Daoy (cell line): Measurements from ENCODE around the gene KCNIP1. TPM values are rescaled to one million over a fixed set of nuclear protein-coding genes. Genes with fewer than 3 reads are reported as not detected.
A peak's percentile ranks its signal among the peaks of the same experiment; 100 is the strongest.

Source experiments
- DNase-seq: peaks from one replicate; pipeline ENCODE4 v3.0.0-alpha.2; 2015; ENCODE audit warnings: low read depth
- total RNA-seq: library from RNA; depleted of rRNA; stranded (reverse); fragments of >200 nt; shearing (Covaris generic); gene quantifications from 2 replicates; pipeline ENCODE4 v1.2.3, GENCODE V29; 2014; rRNA removed

The KCNIP1 gene
- 1.9 and 3.9 TPM in 2 replicates for total RNA-seq

- DNase-seq: peak; percentile 30
Measured at GRCh38 chr5:170503990-170504596, at the start of gene KCNIP1. Gene KCNIP1 (plus strand): TSS chr5:170504020.

- DNase-seq: no peak
Measured at GRCh38 chr5:170463426-170463825, 40.4 kb upstream of the KCNIP1 start.

- no peak for DNase-seq
Measured at GRCh38 chr5:170464280-170465127, 39.3 kb upstream of the KCNIP1 start.

DNA sequence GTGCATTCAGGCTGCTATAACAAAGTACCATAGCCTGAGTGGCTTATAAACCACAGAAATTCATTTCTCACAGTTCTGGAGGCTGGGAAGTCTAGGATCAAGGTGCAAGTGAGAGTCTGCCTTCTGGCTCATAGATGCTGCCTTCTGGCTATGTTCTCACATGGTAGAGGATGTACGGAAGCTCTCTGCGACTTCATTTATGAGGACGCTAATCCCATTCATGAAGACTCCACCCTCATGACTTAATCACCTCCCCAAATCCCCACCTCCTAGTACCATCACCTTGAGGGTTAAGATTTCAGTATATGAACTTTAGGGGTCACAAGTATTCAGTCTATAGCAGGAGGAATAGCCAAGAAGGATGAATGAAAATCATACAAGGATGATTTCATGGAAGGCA, 37.3 kb upstream of the KCNIP1 start:
- DNase-seq: no peak

- peak; percentile 89 for DNase-seq
Measured at GRCh38 chr5:170466988-170467707, 36.7 kb upstream of the KCNIP1 start.

- DNase-seq: no peak
Measured at GRCh38 chr5:170468633-170469285, 35.1 kb upstream of the KCNIP1 start.

DNA sequence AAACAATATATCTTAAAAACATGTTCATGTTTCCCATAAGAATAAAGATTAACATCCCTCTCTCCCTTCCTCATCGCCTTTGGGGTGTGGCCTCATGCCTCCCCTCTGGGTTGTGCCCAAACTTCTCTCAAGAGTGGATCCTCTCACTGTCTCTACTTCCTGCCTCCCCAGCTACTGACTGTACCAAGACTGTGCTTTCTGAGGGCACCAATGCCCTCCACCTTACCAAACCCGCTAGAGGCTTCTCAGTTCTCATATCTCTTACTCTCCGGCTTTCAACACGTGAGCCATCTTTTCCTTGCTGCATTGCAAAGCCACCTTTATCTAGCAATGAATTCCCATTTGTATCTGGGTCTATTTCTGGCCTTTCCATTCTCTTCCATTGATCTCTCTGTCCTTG, 34.4 kb upstream of the KCNIP1 start:
- no peak for DNase-seq

- no peak for DNase-seq
Measured at GRCh38 chr5:170470275-170470674, 33.5 kb upstream of the KCNIP1 start.

- DNase-seq: no peak
Measured at GRCh38 chr5:170470808-170471404, 32.9 kb upstream of the KCNIP1 start.

DNA sequence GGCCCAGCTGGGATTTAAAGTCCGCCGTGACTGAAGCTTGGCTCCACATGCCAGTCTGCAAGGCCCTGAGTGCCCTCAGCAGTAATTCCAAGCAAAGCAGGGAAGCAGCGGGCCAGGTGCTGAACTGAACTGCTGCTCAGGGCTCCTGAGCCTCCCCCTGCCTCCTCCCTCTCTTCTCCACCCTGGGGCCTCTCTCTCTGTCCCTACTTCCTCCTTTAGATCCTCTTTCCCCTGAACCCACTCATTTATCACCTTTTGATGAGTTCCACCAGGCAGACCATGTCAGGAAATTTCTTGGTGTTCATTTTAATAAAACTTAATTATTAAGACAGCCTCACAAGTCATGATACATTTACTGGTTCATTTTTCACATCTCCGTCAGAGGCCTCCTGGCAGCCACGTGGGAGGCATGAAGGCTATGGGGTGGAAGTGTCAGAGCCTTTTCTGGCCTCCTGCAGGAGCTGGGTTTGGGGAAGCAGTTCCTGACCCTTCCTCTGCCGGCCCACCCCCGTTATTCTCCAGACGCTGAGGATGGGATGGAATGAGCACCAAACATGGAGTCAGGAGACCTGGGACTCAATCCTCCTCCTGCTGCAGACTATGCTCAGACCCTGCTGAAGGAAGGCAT, 32.2 kb upstream of the KCNIP1 start:
- DNase-seq: no peak

DNA sequence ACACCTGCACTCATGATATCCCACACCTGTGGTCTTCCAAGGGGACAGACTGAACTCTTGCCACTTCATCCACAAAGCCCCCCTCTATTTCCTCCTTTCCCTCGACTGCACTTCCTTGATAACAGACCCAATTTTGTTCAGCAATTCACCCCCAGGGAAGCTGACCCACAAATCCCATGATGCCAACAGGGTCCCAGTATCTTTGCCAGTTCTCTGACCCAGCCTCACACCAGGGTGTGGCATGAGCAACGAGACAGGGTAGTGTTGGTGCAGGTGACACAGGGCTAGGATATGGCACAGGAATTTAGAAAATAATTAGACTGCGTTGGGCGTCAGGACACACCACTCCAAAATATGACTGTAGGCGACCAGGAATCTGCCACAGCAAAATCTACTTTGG, 30.2 kb upstream of the KCNIP1 start:
- DNase-seq: no peak

- no peak for DNase-seq
Measured at GRCh38 chr5:170474489-170475274, 29.1 kb upstream of the KCNIP1 start.

DNA sequence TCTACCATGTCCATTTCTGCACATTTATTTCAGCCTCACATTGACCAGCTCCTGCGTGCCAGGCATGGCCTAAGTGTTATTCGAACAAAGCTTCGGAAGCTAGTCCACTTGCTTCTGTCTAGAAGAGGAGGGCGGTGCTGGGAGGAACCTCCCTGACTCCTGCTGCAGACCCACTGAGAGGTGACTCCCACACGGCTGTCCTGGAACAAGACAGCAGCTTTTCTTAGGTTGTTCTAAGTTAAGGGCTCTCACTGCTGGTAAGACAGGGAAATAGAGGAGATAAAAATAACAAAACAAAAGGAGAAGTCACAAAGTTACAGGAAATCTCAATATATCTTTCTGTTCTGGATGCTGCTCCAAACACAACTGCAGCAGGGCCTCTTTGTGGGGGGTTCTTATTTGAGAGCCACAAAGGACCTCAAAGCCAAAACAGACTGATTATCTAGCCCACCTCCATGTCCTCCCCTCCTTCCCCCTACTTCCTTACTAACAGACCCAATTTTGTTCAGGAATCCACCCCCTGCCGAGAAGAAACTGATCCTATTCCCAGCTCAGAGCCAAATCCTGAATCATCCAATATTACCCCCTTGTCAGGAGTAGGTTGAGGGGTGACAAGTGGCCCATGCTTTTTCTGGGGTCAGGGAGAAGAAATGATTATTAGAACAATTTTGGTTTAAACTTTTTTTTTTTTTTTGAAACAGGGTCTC, 28.4 kb upstream of the KCNIP1 start:
- peak; percentile 51 for DNase-seq

GRCh38 chr5:170476704-170477103, 27.1 kb upstream of the KCNIP1 start:
- no peak for DNase-seq

GRCh38 chr5:170477906-170478305, 25.9 kb upstream of the KCNIP1 start:
- DNase-seq: no peak

DNA sequence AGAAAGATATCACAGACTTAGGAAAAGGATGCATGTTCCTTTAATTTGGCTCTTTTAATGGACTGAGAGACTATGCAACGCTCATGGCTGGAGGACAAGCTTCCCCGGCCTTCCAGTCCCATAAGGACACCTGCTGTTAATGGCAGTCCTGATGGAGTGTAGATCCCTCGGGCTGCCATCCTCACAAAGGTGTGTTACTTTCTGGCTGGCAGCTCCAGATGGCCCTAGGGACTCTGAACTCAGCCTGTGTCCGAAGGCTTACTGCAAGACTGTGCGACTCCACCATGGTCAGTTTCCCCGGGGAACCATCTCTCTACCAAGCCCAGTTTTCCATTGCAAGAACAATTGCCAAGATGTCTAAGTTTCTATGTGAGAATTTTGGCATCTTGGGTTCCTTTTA, 25.5 kb upstream of the KCNIP1 start:
- DNase-seq: no peak

DNA sequence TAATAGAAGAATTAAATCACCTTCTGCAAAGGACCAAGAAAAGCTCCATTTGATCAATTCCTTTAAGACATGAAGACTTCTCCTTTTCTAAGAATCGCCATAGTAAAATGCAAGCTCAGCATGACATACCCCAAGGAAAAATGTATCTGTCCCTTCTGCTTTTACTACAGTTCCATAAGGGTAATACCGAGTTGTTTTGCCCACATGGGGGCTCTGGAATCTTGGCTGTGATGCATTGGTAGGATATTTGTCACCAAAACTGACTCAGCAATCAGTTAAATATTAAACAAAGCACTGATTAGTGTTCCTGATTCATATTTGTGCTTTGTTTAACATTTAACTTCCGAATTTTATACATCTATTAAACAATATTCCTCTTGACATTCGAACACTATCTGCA, 24.3 kb upstream of the KCNIP1 start:
- peak; percentile 47 for DNase-seq

DNA sequence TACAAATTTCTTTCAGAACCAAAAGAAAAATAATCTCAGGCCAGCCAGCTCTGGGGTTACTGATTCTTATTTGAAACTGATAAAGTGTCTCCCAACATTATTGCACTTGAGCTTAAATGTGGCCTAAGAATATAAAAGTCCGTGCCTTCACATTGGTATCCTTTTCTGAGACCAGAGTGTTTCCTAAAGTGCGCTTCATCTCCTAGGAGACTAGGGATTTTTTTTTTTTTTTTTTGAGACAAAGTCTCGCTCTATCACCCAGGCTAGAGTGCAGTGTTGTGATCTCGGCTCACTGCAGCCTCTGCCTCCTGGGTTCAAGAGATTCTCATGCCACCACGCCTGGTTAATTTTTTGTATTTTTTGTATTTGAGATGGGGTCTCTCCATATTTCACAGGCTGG, 23.6 kb upstream of the KCNIP1 start:
- DNase-seq: no peak

GRCh38 chr5:170481849-170482248, 22.0 kb upstream of the KCNIP1 start:
- DNase-seq: no peak

DNA sequence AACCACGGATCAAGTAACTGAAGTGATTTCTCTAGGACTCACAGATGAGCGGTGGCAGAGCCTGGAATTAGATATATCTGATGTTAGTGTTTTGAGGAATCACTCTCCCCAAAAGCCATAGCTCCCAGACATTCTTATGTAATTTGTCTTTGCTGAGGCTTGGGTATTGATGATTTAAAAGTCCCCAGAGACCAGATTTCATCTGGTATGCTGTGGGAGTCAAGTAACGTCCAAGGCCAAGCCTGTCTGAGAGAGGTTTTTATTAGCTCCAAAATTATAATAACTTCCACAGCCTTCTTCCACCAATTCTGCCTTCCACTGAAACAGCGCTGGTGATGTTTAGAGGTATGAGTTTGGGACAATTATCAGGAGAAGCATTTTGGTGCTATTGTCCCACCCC, 21.3 kb upstream of the KCNIP1 start:
- no peak for DNase-seq
